ENCODE measurements around the gene HAUS3. TPM values are rescaled to one million over a fixed set of nuclear protein-coding genes. Genes with fewer than 3 reads are reported as not detected.

HAUS3 gene
- total and polyA plus RNA-seq, 5 donors: 4.3 to 8.9 (median 6.9) TPM

DNA sequence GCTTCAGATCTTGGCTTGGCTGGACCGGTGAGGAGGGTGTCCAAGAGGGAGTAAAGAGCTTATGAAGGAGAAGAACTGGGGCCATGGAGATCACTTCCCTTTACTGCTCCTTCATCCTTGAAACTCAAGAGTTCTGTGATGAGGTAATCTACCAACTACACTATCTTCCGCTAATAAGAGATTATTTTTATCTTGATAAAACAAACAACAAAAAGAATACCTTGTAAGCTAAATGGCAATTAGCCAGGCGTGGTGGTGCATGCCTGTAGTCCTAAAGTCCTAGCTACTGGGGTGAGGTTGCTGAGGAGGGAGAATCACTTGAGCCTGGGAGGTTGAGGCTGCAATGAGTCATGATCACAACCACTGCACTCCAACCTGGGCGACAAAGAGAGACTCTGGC lies 47.4 kb downstream of the HAUS3 start:
- no peak for DNase-seq
- no peak overlapping the region for H3K4me3 ChIP-seq (ENCODE audit: low read length)
- H3K27ac ChIP-seq (ENCODE audit: low read length): no peak overlapping the region
- no peaks in the 10 kb centered on the region for H3K4me1 ChIP-seq (ENCODE audit: control insufficient read depth, insufficient read depth, low read length)
- H3K9me3 ChIP-seq (ENCODE audit: control insufficient read depth, low read length): no peaks in the 10 kb centered on the region
- intact Hi-C loops (cut with DNase I): no loop called here
- ATAC-seq: no peak
- H3K27me3 ChIP-seq (ENCODE audit: control insufficient read depth, insufficient read depth): no peaks in the 10 kb centered on the region
- 86% methylated on average over 4 of the region's 4 CpGs for WGBS

DNA sequence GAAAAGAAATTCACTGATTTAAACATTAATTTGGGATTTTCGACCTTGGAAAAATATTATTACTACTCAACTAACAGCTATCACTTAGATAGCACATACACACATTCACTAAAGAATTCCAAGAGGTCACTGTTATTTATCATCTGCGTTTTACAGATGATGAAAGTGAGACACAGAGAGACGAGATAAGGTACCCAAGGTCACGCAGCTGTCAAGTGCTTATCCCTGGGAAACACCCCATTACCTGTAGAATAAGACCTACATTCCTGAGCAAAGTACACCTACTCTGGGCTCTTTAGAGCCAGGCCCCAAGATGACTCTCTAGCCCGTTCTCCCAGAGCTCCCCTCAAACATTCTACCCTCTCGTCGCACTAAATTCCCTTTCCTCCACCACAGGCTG lies 48.6 kb downstream of the HAUS3 start:
- intact Hi-C loops (cut with DNase I): no loop called here
- no peaks in the 10 kb centered on the region for H3K4me1 ChIP-seq (ENCODE audit: control insufficient read depth, insufficient read depth, low read length)
- no peaks in the 10 kb centered on the region for H3K27me3 ChIP-seq (ENCODE audit: control insufficient read depth, insufficient read depth)
- ATAC-seq (no peak), DNase-seq (no peak)
- H3K9me3 ChIP-seq (ENCODE audit: control insufficient read depth, low read length): no peaks in the 10 kb centered on the region
- WGBS: 68% methylated on average over 7 of the region's 7 CpGs
- no peak overlapping the region for H3K4me3 ChIP-seq (ENCODE audit: low read length)
- no peak overlapping the region for H3K27ac ChIP-seq (ENCODE audit: low read length)

DNA sequence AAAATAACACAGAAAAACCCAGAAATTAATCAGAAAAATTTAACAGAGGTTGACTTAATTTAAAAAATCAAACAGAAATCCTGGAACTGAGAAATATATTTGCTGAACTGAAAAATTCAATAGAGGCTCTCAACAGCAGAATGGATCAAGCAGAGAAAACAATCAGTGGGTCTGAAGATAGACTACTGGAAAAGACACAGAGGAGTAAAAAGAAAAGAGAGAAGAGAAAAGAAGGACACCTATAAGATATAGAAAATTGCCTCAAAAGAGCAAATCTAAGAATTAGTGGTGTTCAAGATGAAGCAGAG lies 55.1 kb downstream of the HAUS3 start:
- H3K9me3 ChIP-seq (ENCODE audit: control insufficient read depth, low read length): no peaks in the 10 kb centered on the region
- intact Hi-C loops (cut with DNase I): no loop called here
- H3K4me1 ChIP-seq (ENCODE audit: control insufficient read depth, insufficient read depth, low read length): no peaks in the 10 kb centered on the region
- no peak for DNase-seq
- no peaks in the 10 kb centered on the region for H3K27me3 ChIP-seq (ENCODE audit: control insufficient read depth, insufficient read depth)
- ATAC-seq: no peak
- no peak overlapping the region for H3K27ac ChIP-seq (ENCODE audit: low read length)
- no peak overlapping the region for H3K4me3 ChIP-seq (ENCODE audit: low read length)

DNA sequence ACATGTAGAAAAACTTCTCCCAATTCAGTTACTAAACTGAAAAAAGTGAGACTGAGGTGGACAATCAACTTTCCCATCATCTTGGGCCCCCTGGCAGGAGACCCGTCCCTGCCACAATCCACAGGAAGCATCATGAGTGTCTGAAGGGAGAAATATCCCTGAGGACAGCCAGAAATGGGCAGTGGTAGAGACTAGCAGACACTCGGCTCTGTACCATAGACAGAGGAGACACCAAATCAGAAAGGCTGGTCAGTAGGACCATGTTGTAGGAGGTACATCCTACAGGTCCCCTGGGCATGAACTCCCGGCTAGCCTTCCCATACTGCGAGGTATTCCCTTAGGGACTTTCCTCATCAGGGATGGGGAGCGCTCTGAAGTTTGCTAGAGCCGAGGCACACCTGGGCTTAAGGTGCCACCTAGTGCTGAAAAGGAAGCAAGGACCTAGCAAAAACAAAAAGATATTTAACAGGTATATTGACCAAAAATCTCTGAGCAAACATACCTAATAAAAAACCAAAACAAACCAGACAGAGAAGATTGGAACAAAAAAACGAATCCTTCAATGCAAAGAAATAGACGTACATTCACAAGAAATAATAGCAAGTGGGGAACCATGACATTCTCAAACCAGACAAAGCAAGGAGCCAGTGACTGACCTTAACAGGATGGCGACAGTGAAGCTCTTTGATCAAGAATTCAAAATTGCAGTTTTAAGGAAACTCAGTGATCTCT lies 55.6 kb downstream of the HAUS3 start:
- ATAC-seq (no peak), DNase-seq (no peak)
- no peak overlapping the region for H3K27ac ChIP-seq (ENCODE audit: low read length)
- H3K27me3 ChIP-seq (ENCODE audit: control insufficient read depth, insufficient read depth): no peaks in the 10 kb centered on the region
- intact Hi-C loops (cut with DNase I): no loop called here
- no peak overlapping the region for H3K4me3 ChIP-seq (ENCODE audit: low read length)
- no peaks in the 10 kb centered on the region for H3K9me3 ChIP-seq (ENCODE audit: control insufficient read depth, low read length)
- no peaks in the 10 kb centered on the region for H3K4me1 ChIP-seq (ENCODE audit: control insufficient read depth, insufficient read depth, low read length)
- WGBS: 50% methylated on average over 9 of the region's 9 CpGs

DNA sequence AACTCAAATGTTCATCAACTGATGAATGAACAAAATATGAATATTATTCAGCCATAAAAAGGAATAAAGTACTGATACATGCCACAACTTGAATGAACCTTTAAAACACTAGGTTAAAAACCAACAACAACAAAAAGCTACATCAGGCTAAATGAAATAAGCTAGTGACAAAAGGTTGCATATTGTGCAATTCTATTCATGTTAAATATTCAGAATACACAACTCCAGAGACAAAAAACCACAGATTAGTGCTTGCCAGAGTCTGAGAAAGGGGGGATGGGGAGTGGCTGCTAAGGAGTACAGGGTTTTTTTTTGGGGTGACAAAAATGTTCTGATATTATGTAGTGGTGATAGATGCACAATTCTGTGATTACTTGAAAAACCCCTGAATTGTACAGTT lies 58.5 kb downstream of the HAUS3 start:
- Histone ChIP-seq H3K4me1 (ENCODE audit: control insufficient read depth, insufficient read depth, low read length) (no peaks in the 10 kb centered on the region), H3K9me3 (ENCODE audit: control insufficient read depth, low read length) (no peaks in the 10 kb centered on the region), H3K27ac (ENCODE audit: low read length) (no peak overlapping the region), H3K4me3 (ENCODE audit: low read length) (no peak overlapping the region), H3K27me3 (ENCODE audit: control insufficient read depth, insufficient read depth) (no peaks in the 10 kb centered on the region)
- intact Hi-C loops (cut with DNase I): no loop called here
- ATAC-seq: no peak
- no peak for DNase-seq

DNA sequence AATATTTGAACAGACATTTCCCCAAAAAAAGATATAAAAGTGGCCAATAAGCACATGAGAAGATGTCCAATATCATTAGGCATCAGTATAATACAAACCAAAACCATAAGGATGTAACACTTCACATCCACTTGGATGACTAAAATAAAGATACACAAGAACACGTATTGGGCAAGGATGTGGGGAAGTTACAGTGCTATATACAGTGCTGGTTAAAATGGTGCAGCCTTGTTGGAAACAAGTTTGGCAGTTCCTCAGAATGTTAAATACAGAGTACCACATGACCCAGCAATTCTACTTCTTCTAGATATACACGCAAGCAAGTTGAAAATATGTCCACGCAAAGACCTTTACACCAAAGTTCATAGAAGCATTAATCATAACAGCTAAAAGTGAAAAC lies 58.9 kb downstream of the HAUS3 start:
- ATAC-seq: no peak
- Histone ChIP-seq H3K27ac (ENCODE audit: low read length) (no peak overlapping the region), H3K4me3 (ENCODE audit: low read length) (no peak overlapping the region), H3K27me3 (ENCODE audit: control insufficient read depth, insufficient read depth) (no peaks in the 10 kb centered on the region), H3K9me3 (ENCODE audit: control insufficient read depth, low read length) (no peaks in the 10 kb centered on the region), H3K4me1 (ENCODE audit: control insufficient read depth, insufficient read depth, low read length) (no peaks in the 10 kb centered on the region)
- intact Hi-C loops (cut with DNase I): no loop called here
- no peak for DNase-seq
- 92% methylated on average over 3 of the region's 3 CpGs for WGBS

DNA sequence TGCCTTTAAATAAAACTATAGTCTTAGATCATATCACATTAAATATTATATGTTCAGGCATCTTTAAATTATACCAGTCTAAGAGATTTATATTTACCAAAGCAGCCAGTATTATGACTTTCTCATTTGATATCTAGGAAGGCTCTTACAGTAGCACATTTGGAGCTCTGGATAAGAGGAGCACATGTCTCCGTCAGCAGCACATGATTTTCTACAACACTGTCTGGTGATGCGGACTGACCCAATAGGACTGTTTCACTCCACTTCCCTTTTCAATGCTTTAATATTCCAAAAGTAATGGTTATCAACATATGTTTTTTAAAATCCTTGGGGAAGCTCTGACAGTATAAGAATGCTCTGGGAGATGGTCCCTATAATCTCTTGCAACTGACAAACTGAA lies 61.5 kb downstream of the HAUS3 start:
- H3K9me3 ChIP-seq (ENCODE audit: control insufficient read depth, low read length): no peaks in the 10 kb centered on the region
- no peak for DNase-seq
- intact Hi-C loops (cut with DNase I): no loop called here
- H3K4me1 ChIP-seq (ENCODE audit: control insufficient read depth, insufficient read depth, low read length): no peaks in the 10 kb centered on the region
- no peak overlapping the region for H3K4me3 ChIP-seq (ENCODE audit: low read length)
- WGBS: 76% methylated on average over 2 of the region's 2 CpGs
- no peak overlapping the region for H3K27ac ChIP-seq (ENCODE audit: low read length)
- ATAC-seq: no peak
- H3K27me3 ChIP-seq (ENCODE audit: control insufficient read depth, insufficient read depth): no peaks in the 10 kb centered on the region

DNA sequence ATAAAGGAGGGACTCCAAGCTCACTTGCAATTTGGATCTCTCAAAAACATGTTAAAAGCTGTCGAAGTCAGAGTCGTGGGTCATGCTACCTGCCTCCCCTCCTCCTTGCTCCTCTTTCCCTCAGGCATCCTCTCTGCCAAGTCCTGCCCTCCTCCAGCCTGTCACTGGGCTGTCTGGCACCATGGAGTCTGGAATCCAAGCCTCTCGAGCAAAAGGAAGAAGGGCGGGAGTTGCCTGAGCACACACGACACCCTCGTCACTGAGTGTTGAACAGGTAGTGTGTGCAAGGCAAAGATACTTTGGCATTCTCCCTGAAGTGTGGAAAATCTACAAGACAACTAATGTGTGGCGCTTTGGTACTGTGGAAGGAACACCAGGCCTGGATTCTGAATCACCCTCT lies 62.2 kb downstream of the HAUS3 start:
- DNase-seq (no peak), ATAC-seq (no peak)
- Histone ChIP-seq H3K27ac (ENCODE audit: low read length) (no peak overlapping the region), H3K4me1 (ENCODE audit: control insufficient read depth, insufficient read depth, low read length) (no peaks in the 10 kb centered on the region), H3K27me3 (ENCODE audit: control insufficient read depth, insufficient read depth) (no peaks in the 10 kb centered on the region), H3K4me3 (ENCODE audit: low read length) (no peak overlapping the region), H3K9me3 (ENCODE audit: control insufficient read depth, low read length) (no peaks in the 10 kb centered on the region)
- intact Hi-C loops (cut with DNase I): no loop called here
- 79% methylated on average over 7 of the region's 7 CpGs for WGBS

DNA sequence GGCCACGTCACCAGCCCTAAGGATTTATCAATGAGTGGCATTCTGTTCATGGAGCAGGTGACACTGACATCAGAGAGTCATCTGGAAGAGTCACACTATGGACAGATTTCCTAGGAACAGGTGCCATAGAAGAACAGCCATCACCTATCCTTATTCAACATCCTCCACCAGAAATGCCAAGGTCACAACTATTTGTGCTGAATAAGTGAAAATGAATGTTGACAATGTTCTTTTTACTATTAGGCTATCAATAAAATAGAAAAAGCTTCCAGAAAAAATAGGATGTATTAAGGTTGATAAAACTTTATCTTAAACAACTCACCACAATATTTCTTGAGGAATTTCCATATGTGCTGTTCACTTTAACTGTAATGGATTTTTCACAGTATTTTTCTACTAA lies 62.9 kb downstream of the HAUS3 start:
- Histone ChIP-seq H3K9me3 (ENCODE audit: control insufficient read depth, low read length) (no peaks in the 10 kb centered on the region), H3K4me1 (ENCODE audit: control insufficient read depth, insufficient read depth, low read length) (no peaks in the 10 kb centered on the region), H3K27ac (ENCODE audit: low read length) (no peak overlapping the region), H3K4me3 (ENCODE audit: low read length) (no peak overlapping the region), H3K27me3 (ENCODE audit: control insufficient read depth, insufficient read depth) (no peaks in the 10 kb centered on the region)
- DNase-seq (no peak), ATAC-seq (no peak)
- intact Hi-C loops (cut with DNase I): no loop called here
- 94% methylated on average over 1 of the region's 1 CpG for WGBS

Other genes with a start within 250 kb of the HAUS3 start
- 10 to 100 TPM; 11.9 to 14.9 (median 13.6) TPM for gene NELFA, start 233.1 kb downstream of the HAUS3 start, total RNA-seq
- 11.2 TPM for gene NELFA, start 233.1 kb downstream of the HAUS3 start, polyA plus RNA-seq
- gene NAT8L, start 182.8 kb downstream of the HAUS3 start, total RNA-seq: 1 to 10 TPM; 2.9 to 5.2 (median 3.6) TPM
- 2.8 TPM for gene NAT8L, start 182.8 kb downstream of the HAUS3 start, polyA plus RNA-seq
- gene POLN, start within 50 bp of the HAUS3 start, total RNA-seq: 1 to 10 TPM; 3.5 to 5.9 (median 4.6) TPM
- 1.5 TPM for gene POLN, start within 50 bp of the HAUS3 start, polyA plus RNA-seq
- gene MXD4, start 20.0 kb upstream of the HAUS3 start, total RNA-seq: 10 to 100 TPM; 27.2 to 35.8 (median 31.6) TPM
- 43.1 TPM for gene MXD4, start 20.0 kb upstream of the HAUS3 start, polyA plus RNA-seq
- 1 to 10 TPM; 4.4 to 5.9 (median 5.5) TPM for gene ZFYVE28, start 176.5 kb upstream of the HAUS3 start, total RNA-seq
- 3.5 TPM for gene ZFYVE28, start 176.5 kb upstream of the HAUS3 start, polyA plus RNA-seq
- not detected for gene CFAP99, start 176.8 kb upstream of the HAUS3 start, total RNA-seq
- gene CFAP99, start 176.8 kb upstream of the HAUS3 start, polyA plus RNA-seq: not detected
- gene RNF4, start 227.0 kb upstream of the HAUS3 start, total RNA-seq: 10 to 100 TPM; 28.2 to 35.7 (median 32.1) TPM
- 16.3 TPM for gene RNF4, start 227.0 kb upstream of the HAUS3 start, polyA plus RNA-seq